ENCODE data around the gene LDLR.

The LDLR gene

GRCh38 chr19:11164879-11165406 is 75.7 kb downstream of the LDLR start (continued):
- TF ChIP-seq CSRNP3 (CRISPR knock-in tag; IDR thresholded peaks at IDR 0.05) (no peak), ZNF565 (CRISPR knock-in tag; conservative IDR thresholded peaks at IDR 0.05; ENCODE audit: low read depth) (no peak), ZNF8 (CRISPR knock-in tag; IDR thresholded peaks at IDR 0.05) (no peak), CSDC2 (CRISPR knock-in tag; IDR thresholded peaks at IDR 0.05) (no peak), ZNF70 (CRISPR knock-in tag; IDR thresholded peaks at IDR 0.05) (no peak), RARB (CRISPR knock-in tag; IDR thresholded peaks at IDR 0.05) (no peak), TCF4 (CRISPR knock-in tag; IDR thresholded peaks at IDR 0.05; ENCODE audit: borderline replicate concordance) (no peak)
- TF ChIP-seq, protein P1, sequence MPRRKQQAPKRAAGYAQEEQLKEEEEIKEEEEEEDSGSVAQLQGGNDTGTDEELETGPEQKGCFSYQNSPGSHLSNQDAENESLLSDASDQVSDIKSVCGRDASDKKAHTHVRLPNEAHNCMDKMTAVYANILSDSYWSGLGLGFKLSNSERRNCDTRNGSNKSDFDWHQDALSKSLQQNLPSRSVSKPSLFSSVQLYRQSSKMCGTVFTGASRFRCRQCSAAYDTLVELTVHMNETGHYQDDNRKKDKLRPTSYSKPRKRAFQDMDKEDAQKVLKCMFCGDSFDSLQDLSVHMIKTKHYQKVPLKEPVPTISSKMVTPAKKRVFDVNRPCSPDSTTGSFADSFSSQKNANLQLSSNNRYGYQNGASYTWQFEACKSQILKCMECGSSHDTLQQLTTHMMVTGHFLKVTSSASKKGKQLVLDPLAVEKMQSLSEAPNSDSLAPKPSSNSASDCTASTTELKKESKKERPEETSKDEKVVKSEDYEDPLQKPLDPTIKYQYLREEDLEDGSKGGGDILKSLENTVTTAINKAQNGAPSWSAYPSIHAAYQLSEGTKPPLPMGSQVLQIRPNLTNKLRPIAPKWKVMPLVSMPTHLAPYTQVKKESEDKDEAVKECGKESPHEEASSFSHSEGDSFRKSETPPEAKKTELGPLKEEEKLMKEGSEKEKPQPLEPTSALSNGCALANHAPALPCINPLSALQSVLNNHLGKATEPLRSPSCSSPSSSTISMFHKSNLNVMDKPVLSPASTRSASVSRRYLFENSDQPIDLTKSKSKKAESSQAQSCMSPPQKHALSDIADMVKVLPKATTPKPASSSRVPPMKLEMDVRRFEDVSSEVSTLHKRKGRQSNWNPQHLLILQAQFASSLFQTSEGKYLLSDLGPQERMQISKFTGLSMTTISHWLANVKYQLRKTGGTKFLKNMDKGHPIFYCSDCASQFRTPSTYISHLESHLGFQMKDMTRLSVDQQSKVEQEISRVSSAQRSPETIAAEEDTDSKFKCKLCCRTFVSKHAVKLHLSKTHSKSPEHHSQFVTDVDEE (CRISPR knock-in tag; IDR thresholded peaks at IDR 0.05) = no peak

GRCh38 chr19:11165486-11166030 is 76.3 kb downstream of the LDLR start:
- no peak for ATAC-seq
- no peak for TF ChIP-seq ZFP30 (CRISPR knock-in tag; IDR thresholded peaks at IDR 0.05)
- no peak for TF ChIP-seq CSRNP3 (CRISPR knock-in tag; IDR thresholded peaks at IDR 0.05)
- TF ChIP-seq OSR1 (CRISPR knock-in tag; IDR thresholded peaks at IDR 0.05) = no peak
- TF ChIP-seq ZFP3 (CRISPR knock-in tag; IDR thresholded peaks at IDR 0.05) = no peak
- no peak for TF ChIP-seq BACH2 (CRISPR knock-in tag; IDR thresholded peaks at IDR 0.05; ENCODE audit: borderline replicate concordance)

- no peak for ATAC-seq
- TF ChIP-seq ZFP30 (CRISPR knock-in tag; IDR thresholded peaks at IDR 0.05) (no peak), TCF4 (CRISPR knock-in tag; IDR thresholded peaks at IDR 0.05; ENCODE audit: borderline replicate concordance) (no peak), PATZ1 (CRISPR knock-in tag; IDR thresholded peaks at IDR 0.05; ENCODE audit: borderline replicate concordance) (no peak), ZNF70 (CRISPR knock-in tag; IDR thresholded peaks at IDR 0.05) (no peak), RARB (CRISPR knock-in tag; IDR thresholded peaks at IDR 0.05) (no peak), GLIS3 (CRISPR knock-in tag; IDR thresholded peaks at IDR 0.05) (no peak), ZC3H10 (CRISPR knock-in tag; IDR thresholded peaks at IDR 0.05) (no peak), TOX (CRISPR knock-in tag; IDR thresholded peaks at IDR 0.05; ENCODE audit: borderline replicate concordance) (no peak), ZNF8 (CRISPR knock-in tag; IDR thresholded peaks at IDR 0.05) (no peak), ARNTL (CRISPR knock-in tag; IDR thresholded peaks at IDR 0.05; ENCODE audit: borderline replicate concordance, low read depth) (no peak), SNAI2 (CRISPR knock-in tag; IDR thresholded peaks at IDR 0.05) (no peak), PPARA (CRISPR knock-in tag; IDR thresholded peaks at IDR 0.05; ENCODE audit: borderline replicate concordance) (no peak), ZFP3 (CRISPR knock-in tag; IDR thresholded peaks at IDR 0.05) (no peak), CSDC2 (CRISPR knock-in tag; IDR thresholded peaks at IDR 0.05) (no peak), ESRRG (CRISPR knock-in tag; IDR thresholded peaks at IDR 0.05) (no peak), BACH2 (CRISPR knock-in tag; IDR thresholded peaks at IDR 0.05; ENCODE audit: borderline replicate concordance) (no peak)
- TF ChIP-seq, protein P2, sequence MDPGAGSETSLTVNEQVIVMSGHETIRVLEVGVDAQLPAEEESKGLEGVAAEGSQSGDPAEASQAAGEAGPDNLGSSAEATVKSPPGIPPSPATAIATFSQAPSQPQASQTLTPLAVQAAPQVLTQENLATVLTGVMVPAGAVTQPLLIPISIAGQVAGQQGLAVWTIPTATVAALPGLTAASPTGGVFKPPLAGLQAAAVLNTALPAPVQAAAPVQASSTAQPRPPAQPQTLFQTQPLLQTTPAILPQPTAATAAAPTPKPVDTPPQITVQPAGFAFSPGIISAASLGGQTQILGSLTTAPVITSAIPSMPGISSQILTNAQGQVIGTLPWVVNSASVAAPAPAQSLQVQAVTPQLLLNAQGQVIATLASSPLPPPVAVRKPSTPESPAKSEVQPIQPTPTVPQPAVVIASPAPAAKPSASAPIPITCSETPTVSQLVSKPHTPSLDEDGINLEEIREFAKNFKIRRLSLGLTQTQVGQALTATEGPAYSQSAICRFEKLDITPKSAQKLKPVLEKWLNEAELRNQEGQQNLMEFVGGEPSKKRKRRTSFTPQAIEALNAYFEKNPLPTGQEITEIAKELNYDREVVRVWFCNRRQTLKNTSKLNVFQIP (CRISPR knock-in tag; IDR thresholded peaks at IDR 0.05; ENCODE audit: borderline replicate concordance, low read depth) = no peak
- TF ChIP-seq, protein P3, sequence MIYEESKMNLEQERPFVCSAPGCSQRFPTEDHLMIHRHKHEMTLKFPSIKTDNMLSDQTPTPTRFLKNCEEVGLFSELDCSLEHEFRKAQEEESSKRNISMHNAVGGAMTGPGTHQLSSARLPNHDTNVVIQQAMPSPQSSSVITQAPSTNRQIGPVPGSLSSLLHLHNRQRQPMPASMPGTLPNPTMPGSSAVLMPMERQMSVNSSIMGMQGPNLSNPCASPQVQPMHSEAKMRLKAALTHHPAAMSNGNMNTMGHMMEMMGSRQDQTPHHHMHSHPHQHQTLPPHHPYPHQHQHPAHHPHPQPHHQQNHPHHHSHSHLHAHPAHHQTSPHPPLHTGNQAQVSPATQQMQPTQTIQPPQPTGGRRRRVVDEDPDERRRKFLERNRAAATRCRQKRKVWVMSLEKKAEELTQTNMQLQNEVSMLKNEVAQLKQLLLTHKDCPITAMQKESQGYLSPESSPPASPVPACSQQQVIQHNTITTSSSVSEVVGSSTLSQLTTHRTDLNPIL (CRISPR knock-in tag; IDR thresholded peaks at IDR 0.05; ENCODE audit: low read depth) = no peak
- TF ChIP-seq, protein P1 (CRISPR knock-in tag; IDR thresholded peaks at IDR 0.05) = no peak
Observed at GRCh38 chr19:11166281-11167142, 77.2 kb downstream of the LDLR start.

Data from SK-N-SH treated with all-trans-retinoic acid at 6 μM for 48 hours (cell line).